ENCODE measurements around the gene AOX1. TPM values are rescaled to one million over a fixed set of nuclear protein-coding genes. Genes with fewer than 3 reads are reported as not detected.

Gene AOX1
- total and polyA plus RNA-seq, 2 of the 8 experiments (the other 6 are each of a cell fraction or from before 2014, with no cell fraction given): 5.6 to 8.3 TPM

DNA sequence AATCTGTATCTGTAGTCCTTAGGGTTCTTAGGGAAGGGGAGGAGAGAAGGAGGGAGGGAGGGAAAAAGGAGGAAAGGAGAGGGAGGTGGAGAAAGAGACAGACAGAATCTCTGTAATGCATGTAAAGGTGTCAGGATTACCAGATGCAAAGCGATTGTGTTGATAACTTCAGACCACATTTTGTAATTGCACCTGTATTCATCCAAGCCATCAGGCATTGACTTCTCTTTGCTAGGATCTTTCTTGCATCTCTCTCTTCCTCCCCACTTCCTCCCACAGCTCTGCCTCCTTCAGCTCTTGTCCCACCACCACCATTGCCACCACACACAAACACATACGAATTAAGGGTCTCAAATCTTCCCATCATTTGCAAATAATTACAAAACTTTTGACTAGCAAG is 91.4 kb downstream of the AOX1 start (continued):
- TF ChIP-seq, protein P1, sequence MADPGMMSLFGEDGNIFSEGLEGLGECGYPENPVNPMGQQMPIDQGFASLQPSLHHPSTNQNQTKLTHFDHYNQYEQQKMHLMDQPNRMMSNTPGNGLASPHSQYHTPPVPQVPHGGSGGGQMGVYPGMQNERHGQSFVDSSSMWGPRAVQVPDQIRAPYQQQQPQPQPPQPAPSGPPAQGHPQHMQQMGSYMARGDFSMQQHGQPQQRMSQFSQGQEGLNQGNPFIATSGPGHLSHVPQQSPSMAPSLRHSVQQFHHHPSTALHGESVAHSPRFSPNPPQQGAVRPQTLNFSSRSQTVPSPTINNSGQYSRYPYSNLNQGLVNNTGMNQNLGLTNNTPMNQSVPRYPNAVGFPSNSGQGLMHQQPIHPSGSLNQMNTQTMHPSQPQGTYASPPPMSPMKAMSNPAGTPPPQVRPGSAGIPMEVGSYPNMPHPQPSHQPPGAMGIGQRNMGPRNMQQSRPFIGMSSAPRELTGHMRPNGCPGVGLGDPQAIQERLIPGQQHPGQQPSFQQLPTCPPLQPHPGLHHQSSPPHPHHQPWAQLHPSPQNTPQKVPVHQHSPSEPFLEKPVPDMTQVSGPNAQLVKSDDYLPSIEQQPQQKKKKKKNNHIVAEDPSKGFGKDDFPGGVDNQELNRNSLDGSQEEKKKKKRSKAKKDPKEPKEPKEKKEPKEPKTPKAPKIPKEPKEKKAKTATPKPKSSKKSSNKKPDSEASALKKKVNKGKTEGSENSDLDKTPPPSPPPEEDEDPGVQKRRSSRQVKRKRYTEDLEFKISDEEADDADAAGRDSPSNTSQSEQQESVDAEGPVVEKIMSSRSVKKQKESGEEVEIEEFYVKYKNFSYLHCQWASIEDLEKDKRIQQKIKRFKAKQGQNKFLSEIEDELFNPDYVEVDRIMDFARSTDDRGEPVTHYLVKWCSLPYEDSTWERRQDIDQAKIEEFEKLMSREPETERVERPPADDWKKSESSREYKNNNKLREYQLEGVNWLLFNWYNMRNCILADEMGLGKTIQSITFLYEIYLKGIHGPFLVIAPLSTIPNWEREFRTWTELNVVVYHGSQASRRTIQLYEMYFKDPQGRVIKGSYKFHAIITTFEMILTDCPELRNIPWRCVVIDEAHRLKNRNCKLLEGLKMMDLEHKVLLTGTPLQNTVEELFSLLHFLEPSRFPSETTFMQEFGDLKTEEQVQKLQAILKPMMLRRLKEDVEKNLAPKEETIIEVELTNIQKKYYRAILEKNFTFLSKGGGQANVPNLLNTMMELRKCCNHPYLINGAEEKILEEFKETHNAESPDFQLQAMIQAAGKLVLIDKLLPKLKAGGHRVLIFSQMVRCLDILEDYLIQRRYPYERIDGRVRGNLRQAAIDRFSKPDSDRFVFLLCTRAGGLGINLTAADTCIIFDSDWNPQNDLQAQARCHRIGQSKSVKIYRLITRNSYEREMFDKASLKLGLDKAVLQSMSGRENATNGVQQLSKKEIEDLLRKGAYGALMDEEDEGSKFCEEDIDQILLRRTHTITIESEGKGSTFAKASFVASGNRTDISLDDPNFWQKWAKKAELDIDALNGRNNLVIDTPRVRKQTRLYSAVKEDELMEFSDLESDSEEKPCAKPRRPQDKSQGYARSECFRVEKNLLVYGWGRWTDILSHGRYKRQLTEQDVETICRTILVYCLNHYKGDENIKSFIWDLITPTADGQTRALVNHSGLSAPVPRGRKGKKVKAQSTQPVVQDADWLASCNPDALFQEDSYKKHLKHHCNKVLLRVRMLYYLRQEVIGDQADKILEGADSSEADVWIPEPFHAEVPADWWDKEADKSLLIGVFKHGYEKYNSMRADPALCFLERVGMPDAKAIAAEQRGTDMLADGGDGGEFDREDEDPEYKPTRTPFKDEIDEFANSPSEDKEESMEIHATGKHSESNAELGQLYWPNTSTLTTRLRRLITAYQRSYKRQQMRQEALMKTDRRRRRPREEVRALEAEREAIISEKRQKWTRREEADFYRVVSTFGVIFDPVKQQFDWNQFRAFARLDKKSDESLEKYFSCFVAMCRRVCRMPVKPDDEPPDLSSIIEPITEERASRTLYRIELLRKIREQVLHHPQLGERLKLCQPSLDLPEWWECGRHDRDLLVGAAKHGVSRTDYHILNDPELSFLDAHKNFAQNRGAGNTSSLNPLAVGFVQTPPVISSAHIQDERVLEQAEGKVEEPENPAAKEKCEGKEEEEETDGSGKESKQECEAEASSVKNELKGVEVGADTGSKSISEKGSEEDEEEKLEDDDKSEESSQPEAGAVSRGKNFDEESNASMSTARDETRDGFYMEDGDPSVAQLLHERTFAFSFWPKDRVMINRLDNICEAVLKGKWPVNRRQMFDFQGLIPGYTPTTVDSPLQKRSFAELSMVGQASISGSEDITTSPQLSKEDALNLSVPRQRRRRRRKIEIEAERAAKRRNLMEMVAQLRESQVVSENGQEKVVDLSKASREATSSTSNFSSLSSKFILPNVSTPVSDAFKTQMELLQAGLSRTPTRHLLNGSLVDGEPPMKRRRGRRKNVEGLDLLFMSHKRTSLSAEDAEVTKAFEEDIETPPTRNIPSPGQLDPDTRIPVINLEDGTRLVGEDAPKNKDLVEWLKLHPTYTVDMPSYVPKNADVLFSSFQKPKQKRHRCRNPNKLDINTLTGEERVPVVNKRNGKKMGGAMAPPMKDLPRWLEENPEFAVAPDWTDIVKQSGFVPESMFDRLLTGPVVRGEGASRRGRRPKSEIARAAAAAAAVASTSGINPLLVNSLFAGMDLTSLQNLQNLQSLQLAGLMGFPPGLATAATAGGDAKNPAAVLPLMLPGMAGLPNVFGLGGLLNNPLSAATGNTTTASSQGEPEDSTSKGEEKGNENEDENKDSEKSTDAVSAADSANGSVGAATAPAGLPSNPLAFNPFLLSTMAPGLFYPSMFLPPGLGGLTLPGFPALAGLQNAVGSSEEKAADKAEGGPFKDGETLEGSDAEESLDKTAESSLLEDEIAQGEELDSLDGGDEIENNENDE (IDR thresholded peaks at IDR 0.05; ENCODE audit: insufficient replicate concordance, low read length): no peak
- TF ChIP-seq SIX5 (IDR thresholded peaks at IDR 0.05; ENCODE audit: low read depth, low read length) (no peak), ZNF274 (IDR thresholded peaks at IDR 0.05; ENCODE audit: borderline replicate concordance, extremely low read depth, low read length) (no peak), JUND (IDR thresholded peaks at IDR 0.05; ENCODE audit: low read length) (no peak), SIRT6 (IDR thresholded peaks at IDR 0.05; ENCODE audit: low read length) (no peak), POU5F1 (IDR thresholded peaks at IDR 0.05; ENCODE audit: low read depth, low read length) (no peak), SIN3A (conservative IDR thresholded peaks at IDR 0.05 in 1 of 2, IDR thresholded peaks at IDR 0.05 in 1 of 2; ENCODE audit: low read depth in 1 of 2, low read length in 2 of 2) (no peak), BACH1 (IDR thresholded peaks at IDR 0.05; ENCODE audit: low read length) (no peak), SUZ12 (IDR thresholded peaks at IDR 0.05; ENCODE audit: low read length) (no peak), HDAC6 (IDR thresholded peaks at IDR 0.05; ENCODE audit: low read depth, low read length) (no peak)
- TF ChIP-seq, protein P2, sequence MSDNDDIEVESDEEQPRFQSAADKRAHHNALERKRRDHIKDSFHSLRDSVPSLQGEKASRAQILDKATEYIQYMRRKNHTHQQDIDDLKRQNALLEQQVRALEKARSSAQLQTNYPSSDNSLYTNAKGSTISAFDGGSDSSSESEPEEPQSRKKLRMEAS (IDR thresholded peaks at IDR 0.05): no peak
